Measurements from ENCODE around the gene PPFIA2.

DNA sequence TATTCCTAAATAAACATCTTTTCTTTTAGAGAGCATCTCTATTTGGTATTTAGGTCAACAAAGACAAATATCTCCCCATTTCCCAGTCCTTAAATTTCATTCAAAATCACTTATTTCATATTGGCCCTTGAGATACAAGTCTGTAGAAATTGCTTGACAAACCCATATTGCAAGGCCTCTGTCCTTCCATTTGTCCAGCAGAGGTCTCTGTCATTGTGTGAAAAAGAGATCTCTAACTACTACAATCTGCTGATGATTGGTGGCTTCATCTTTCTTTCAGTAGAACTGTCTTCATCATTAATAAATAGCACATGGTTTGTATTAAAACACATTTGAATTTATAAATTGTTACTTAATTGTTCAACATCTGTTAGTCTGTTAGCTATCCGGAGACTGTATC, 428.7 kb downstream of the PPFIA2 start:
- TF ChIP-seq, protein P1, sequence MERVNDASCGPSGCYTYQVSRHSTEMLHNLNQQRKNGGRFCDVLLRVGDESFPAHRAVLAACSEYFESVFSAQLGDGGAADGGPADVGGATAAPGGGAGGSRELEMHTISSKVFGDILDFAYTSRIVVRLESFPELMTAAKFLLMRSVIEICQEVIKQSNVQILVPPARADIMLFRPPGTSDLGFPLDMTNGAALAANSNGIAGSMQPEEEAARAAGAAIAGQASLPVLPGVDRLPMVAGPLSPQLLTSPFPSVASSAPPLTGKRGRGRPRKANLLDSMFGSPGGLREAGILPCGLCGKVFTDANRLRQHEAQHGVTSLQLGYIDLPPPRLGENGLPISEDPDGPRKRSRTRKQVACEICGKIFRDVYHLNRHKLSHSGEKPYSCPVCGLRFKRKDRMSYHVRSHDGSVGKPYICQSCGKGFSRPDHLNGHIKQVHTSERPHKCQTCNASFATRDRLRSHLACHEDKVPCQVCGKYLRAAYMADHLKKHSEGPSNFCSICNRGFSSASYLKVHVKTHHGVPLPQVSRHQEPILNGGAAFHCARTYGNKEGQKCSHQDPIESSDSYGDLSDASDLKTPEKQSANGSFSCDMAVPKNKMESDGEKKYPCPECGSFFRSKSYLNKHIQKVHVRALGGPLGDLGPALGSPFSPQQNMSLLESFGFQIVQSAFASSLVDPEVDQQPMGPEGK (CRISPR knock-in tag; IDR thresholded peaks at IDR 0.05; ENCODE audit: borderline replicate concordance): no peak
- TF ChIP-seq, protein P2, sequence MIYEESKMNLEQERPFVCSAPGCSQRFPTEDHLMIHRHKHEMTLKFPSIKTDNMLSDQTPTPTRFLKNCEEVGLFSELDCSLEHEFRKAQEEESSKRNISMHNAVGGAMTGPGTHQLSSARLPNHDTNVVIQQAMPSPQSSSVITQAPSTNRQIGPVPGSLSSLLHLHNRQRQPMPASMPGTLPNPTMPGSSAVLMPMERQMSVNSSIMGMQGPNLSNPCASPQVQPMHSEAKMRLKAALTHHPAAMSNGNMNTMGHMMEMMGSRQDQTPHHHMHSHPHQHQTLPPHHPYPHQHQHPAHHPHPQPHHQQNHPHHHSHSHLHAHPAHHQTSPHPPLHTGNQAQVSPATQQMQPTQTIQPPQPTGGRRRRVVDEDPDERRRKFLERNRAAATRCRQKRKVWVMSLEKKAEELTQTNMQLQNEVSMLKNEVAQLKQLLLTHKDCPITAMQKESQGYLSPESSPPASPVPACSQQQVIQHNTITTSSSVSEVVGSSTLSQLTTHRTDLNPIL (CRISPR knock-in tag; IDR thresholded peaks at IDR 0.05; ENCODE audit: low read depth): no peak
- TF ChIP-seq ESRRG (CRISPR knock-in tag; IDR thresholded peaks at IDR 0.05) (no peak), SNAI2 (CRISPR knock-in tag; IDR thresholded peaks at IDR 0.05) (no peak), ZFP3 (CRISPR knock-in tag; IDR thresholded peaks at IDR 0.05) (no peak), ZNF70 (CRISPR knock-in tag; IDR thresholded peaks at IDR 0.05) (no peak), GLIS3 (CRISPR knock-in tag; IDR thresholded peaks at IDR 0.05) (no peak), TOX (CRISPR knock-in tag; IDR thresholded peaks at IDR 0.05; ENCODE audit: borderline replicate concordance) (no peak), OSR1 (CRISPR knock-in tag; IDR thresholded peaks at IDR 0.05) (no peak), ARNTL (CRISPR knock-in tag; IDR thresholded peaks at IDR 0.05; ENCODE audit: borderline replicate concordance, low read depth) (no peak)
- TF ChIP-seq, protein P3, sequence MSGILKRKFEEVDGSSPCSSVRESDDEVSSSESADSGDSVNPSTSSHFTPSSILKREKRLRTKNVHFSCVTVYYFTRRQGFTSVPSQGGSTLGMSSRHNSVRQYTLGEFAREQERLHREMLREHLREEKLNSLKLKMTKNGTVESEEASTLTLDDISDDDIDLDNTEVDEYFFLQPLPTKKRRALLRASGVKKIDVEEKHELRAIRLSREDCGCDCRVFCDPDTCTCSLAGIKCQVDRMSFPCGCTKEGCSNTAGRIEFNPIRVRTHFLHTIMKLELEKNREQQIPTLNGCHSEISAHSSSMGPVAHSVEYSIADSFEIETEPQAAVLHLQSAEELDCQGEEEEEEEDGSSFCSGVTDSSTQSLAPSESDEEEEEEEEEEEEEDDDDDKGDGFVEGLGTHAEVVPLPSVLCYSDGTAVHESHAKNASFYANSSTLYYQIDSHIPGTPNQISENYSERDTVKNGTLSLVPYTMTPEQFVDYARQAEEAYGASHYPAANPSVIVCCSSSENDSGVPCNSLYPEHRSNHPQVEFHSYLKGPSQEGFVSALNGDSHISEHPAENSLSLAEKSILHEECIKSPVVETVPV (CRISPR knock-in tag; IDR thresholded peaks at IDR 0.05): no peak
